GM12891 (cell line): ENCODE data around the gene CYP24A1.

Experiments
- PAX5 ChIP-seq: IDR thresholded peaks from 2 replicates; pipeline ENCODE4 v1.6.1; 2011; ENCODE audit warnings: low read length, moderate library complexity, mild to moderate bottlenecking; ENCODE audit not compliant: insufficient read depth, severe bottlenecking
- POLR2A ChIP-seq: IDR thresholded peaks from 2 replicates; pipeline ENCODE4 v1.6.1; 2011; ENCODE audit warnings: low read depth, low read length, control low read depth
- POLR2AphosphoS5 ChIP-seq: IDR thresholded peaks from 2 replicates; pipeline ENCODE4 v1.6.1; 2011; ENCODE audit warnings: low read depth, low read length, control low read depth
- POU2F2 ChIP-seq: IDR thresholded peaks from 2 replicates; pipeline ENCODE4 v1.6.1; 2011; ENCODE audit warnings: low read depth, mild to moderate bottlenecking, control low read depth, low read length, moderate library complexity
- SPI1 ChIP-seq: IDR thresholded peaks from 2 replicates; pipeline ENCODE4 v1.6.1; 2011; ENCODE audit warnings: low read depth, low read length, control low read depth
- TAF1 ChIP-seq: IDR thresholded peaks from 2 replicates; pipeline ENCODE4 v1.6.1; 2011; ENCODE audit warnings: low read depth, low read length, control low read depth

DNA sequence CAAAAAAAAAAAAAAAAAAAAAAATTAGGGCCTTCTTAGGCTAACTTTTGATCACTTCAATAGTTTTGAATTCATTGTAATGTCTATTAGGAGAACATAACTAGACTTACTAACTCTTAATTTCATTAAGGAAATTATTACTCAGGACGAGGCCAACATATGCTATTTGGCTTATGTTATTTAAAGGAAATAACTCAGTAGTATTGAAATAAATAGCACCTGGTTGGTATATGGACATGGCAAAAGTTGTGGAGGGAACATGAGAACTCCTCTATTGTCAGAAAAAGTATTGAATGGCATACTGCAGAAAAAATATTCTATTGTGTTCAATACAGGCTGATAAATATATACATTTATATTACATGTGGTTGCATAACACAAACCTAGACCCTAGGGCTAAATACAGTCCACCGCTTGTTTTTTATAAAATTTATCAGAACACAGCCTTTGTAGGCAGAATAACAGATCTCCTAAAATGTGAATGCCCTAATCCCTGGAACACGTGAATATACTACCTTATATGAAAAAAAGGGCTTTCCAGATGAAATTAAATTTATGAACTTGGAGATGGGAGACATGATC is 18.0 kb downstream of the CYP24A1 start:
- no peak for TF ChIP-seq POLR2A
- TF ChIP-seq PAX5 = no peak
- TF ChIP-seq POLR2AphosphoS5 = no peak
- no peak for TF ChIP-seq TAF1
- TF ChIP-seq SPI1 = no peak
- no peak for TF ChIP-seq POU2F2
